VCaP (cell line): ENCODE results near the gene MYT1.
A peak's percentile ranks its signal among the peaks of the same experiment; 100 is the strongest.

ENCODE experiments used
- H3K27ac ChIP-seq: fragments of 450-650 bp; 2 replicates; pipeline ENCODE4 v1.5.1; 2017
- CTCF ChIP-seq: fragments of 450-650 bp; conservative IDR thresholded peaks from 2 replicates; pipeline ENCODE4 v1.5.1; 2017; ENCODE audit warnings: mild to moderate bottlenecking, moderate library complexity

The MYT1 gene

GRCh38 chr20:64224351-64225170, 60.3 kb downstream of the MYT1 start:
- TF ChIP-seq CTCF: no peak
- H3K27ac ChIP-seq: 0 out of 2 replicates have a peak overlapping the region, but pooled peaks have one; percentile 5

- TF ChIP-seq CTCF: no peak
- H3K27ac ChIP-seq: no peak overlapping the region
Observed at GRCh38 chr20:64225171-64225595, 60.9 kb downstream of the MYT1 start.

GRCh38 chr20:64225828-64226598, 61.8 kb downstream of the MYT1 start:
- no peak overlapping the region; the same call in 1 of the 2 replicates for H3K27ac ChIP-seq
- no peak for TF ChIP-seq CTCF

GRCh38 chr20:64226686-64227580, 62.7 kb downstream of the MYT1 start:
- TF ChIP-seq CTCF: no peak
- H3K27ac ChIP-seq: peak overlapping the region; percentile 91

- TF ChIP-seq CTCF: no peak
- peak overlapping the region; percentile 91 for H3K27ac ChIP-seq
Observed at GRCh38 chr20:64228086-64228653, 63.9 kb downstream of the MYT1 start.

- H3K27ac ChIP-seq: peak overlapping the region; percentile 91
- TF ChIP-seq CTCF: no peak
Observed at GRCh38 chr20:64228751-64229506, 64.7 kb downstream of the MYT1 start.
